Astrocyte (in vitro differentiated cells and primary cell): ENCODE measurements around the gene EPS15. TPM values are rescaled to one million over a fixed set of nuclear protein-coding genes. Genes with fewer than 3 reads are reported as not detected.
A peak's percentile ranks its signal among the peaks of the same experiment; 100 is the strongest.
"Not testable (repeated sequence)": the region's sequence is repeated elsewhere in the genome, so short reads cannot be mapped to it uniquely, and the experiment has no call there.

Experiments
- DNase-seq: peaks from one replicate; pipeline ENCODE4 v3.0.0-alpha.2; 2010; ENCODE audit warnings: low read depth
- FAIRE-seq: peaks from 2 replicates; lab custom pipeline; 2011; peaks lifted over from hg19 to GRCh38; lab: Jason Lieb, UNC
- H2AFZ ChIP-seq: 2 replicates; pipeline ENCODE4 v1.6.0; 2012; ENCODE audit warnings: low read depth, low read length, inconsistent platforms
- H3K27ac ChIP-seq: 2 replicates; pipeline ENCODE4 v1.5.1; 2011; ENCODE audit warnings: low read depth, low read length, inconsistent platforms
- H3K27me3 ChIP-seq: 2 replicates; pipeline ENCODE4 v1.6.0; 2011; ENCODE audit warnings: low read length, inconsistent platforms; ENCODE audit not compliant: insufficient read depth
- H3K36me3 ChIP-seq: 2 replicates; pipeline ENCODE4 v1.5.1; 2011; ENCODE audit warnings: low read length, inconsistent platforms; ENCODE audit not compliant: insufficient read depth
- H3K4me1 ChIP-seq: 2 replicates; pipeline ENCODE4 v1.5.1; 2011; ENCODE audit warnings: low read length, inconsistent platforms; ENCODE audit not compliant: insufficient read depth
- H3K4me2 ChIP-seq: 2 replicates; pipeline ENCODE4 v1.6.0; 2012; ENCODE audit warnings: low read length, inconsistent platforms
- H3K4me3 ChIP-seq: 2 replicates; pipeline ENCODE4 v1.5.1; 2011; ENCODE audit warnings: low read depth, mild to moderate bottlenecking, low read length, inconsistent platforms; ENCODE audit not compliant: insufficient read depth
- H3K79me2 ChIP-seq: 2 replicates; pipeline ENCODE4 v1.6.0; 2012; ENCODE audit warnings: mild to moderate bottlenecking, low read length, inconsistent platforms; ENCODE audit not compliant: insufficient read depth
- H3K9ac ChIP-seq: 2 replicates; pipeline ENCODE4 v1.6.0; 2012; ENCODE audit warnings: mild to moderate bottlenecking, low read length, inconsistent platforms
- H3K9me3 ChIP-seq: 2 replicates; pipeline ENCODE4 v1.5.1; 2012; ENCODE audit warnings: low read depth, mild to moderate bottlenecking, low read length, inconsistent platforms; ENCODE audit not compliant: insufficient read depth
- H4K20me1 ChIP-seq: 2 replicates; pipeline ENCODE4 v1.6.0; 2012; ENCODE audit warnings: low read length, inconsistent platforms; ENCODE audit not compliant: insufficient read depth
- H3K27ac Mint-ChIP-seq: one replicate; pipeline ENCODE4 v1.8.0; 2021; ENCODE audit warnings: mild to moderate bottlenecking, mixed read lengths; ENCODE audit not compliant: unreplicated experiment
- H3K27me3 Mint-ChIP-seq: one replicate; pipeline ENCODE4 v1.8.0; 2021; ENCODE audit warnings: low read depth, mixed read lengths; ENCODE audit not compliant: unreplicated experiment
- H3K36me3 Mint-ChIP-seq: one replicate; pipeline ENCODE4 v1.8.0; 2021; ENCODE audit warnings: low read depth, mixed read lengths; ENCODE audit not compliant: unreplicated experiment
- H3K4me1 Mint-ChIP-seq: one replicate; pipeline ENCODE4 v1.8.0; 2021; ENCODE audit warnings: low read depth, mixed read lengths; ENCODE audit not compliant: unreplicated experiment
- H3K4me3 Mint-ChIP-seq: one replicate; pipeline ENCODE4 v1.8.0; 2021; ENCODE audit warnings: mild to moderate bottlenecking, moderate library complexity, mixed read lengths; ENCODE audit not compliant: unreplicated experiment
- H3K9me3 Mint-ChIP-seq: one replicate; pipeline ENCODE4 v1.8.0; 2021; ENCODE audit warnings: mild to moderate bottlenecking, mixed read lengths; ENCODE audit not compliant: unreplicated experiment
- EZH2 ChIP-seq: IDR thresholded peaks from 2 replicates; pipeline ENCODE4 v1.6.1; 2012; ENCODE audit warnings: mild to moderate bottlenecking, low read length, inconsistent platforms; ENCODE audit not compliant: insufficient read depth
- total RNA-seq: library from RNA; stranded (reverse); gene quantifications from 2 replicates; pipeline ENCODE4 v1.2.1, GENCODE V29; 2021
- TF ChIP-seq, protein P1 (sequence below): IDR thresholded peaks from 2 replicates; pipeline ENCODE4 v1.5.1; 2011; ENCODE audit warnings: low read depth, mild to moderate bottlenecking, inconsistent platforms, low read length, moderate library complexity; ENCODE audit not compliant: insufficient read depth

The EPS15 gene
- total RNA-seq, 1 donor from 2014 or later, result 70.6 TPM

DNA sequence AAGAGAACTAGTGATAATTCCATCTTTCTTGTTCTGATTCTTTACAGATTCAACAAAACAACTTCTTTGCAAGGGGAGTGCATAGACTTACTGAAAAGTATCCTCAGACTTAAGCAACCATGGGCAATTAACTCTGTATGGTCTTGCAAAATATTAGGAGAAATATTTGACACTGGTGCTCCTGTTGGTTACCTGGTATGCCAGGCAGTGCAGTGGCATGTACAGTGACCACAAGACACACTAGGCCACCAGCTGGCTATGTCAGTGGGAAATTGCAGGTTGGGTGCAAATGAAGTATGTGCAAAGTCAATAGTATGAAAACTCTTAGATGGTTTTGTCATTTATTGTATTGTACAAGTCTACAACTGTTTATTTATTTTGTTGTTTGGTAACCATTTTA, 34.5 kb downstream of the EPS15 start:
- H3K27ac ChIP-seq, result no peak overlapping the region
- Mint-ChIP-seq H3K27me3 (no peaks in the 10 kb centered on the region), H3K27ac (no peak overlapping the region), H3K36me3 (peaks cover 7% of the 10 kb centered on the region), H3K4me1 (peaks cover 14% of the 10 kb centered on the region), H3K9me3 (no peaks in the 10 kb centered on the region), H3K4me3 (no peak overlapping the region)
- H4K20me1 ChIP-seq, result peaks cover 17% of the 10 kb centered on the region
- H3K27me3 ChIP-seq, result no peaks in the 10 kb centered on the region
- peaks cover 6% of the 10 kb centered on the region for H3K36me3 ChIP-seq
- no peak overlapping the region for H3K9ac ChIP-seq
- H2AFZ ChIP-seq, result no peak overlapping the region
- H3K79me2 ChIP-seq, result peaks cover 35% of the 10 kb centered on the region
- no peak for TF ChIP-seq EZH2
- TF ChIP-seq, protein P1, sequence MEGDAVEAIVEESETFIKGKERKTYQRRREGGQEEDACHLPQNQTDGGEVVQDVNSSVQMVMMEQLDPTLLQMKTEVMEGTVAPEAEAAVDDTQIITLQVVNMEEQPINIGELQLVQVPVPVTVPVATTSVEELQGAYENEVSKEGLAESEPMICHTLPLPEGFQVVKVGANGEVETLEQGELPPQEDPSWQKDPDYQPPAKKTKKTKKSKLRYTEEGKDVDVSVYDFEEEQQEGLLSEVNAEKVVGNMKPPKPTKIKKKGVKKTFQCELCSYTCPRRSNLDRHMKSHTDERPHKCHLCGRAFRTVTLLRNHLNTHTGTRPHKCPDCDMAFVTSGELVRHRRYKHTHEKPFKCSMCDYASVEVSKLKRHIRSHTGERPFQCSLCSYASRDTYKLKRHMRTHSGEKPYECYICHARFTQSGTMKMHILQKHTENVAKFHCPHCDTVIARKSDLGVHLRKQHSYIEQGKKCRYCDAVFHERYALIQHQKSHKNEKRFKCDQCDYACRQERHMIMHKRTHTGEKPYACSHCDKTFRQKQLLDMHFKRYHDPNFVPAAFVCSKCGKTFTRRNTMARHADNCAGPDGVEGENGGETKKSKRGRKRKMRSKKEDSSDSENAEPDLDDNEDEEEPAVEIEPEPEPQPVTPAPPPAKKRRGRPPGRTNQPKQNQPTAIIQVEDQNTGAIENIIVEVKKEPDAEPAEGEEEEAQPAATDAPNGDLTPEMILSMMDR, result no peak
- FAIRE-seq (no peak), DNase-seq (peak; percentile 53)
- H3K4me3 ChIP-seq, result no peak overlapping the region
- no peaks in the 10 kb centered on the region for H3K9me3 ChIP-seq
- no peaks in the 10 kb centered on the region for H3K4me1 ChIP-seq
- H3K4me2 ChIP-seq, result no peak overlapping the region

DNA sequence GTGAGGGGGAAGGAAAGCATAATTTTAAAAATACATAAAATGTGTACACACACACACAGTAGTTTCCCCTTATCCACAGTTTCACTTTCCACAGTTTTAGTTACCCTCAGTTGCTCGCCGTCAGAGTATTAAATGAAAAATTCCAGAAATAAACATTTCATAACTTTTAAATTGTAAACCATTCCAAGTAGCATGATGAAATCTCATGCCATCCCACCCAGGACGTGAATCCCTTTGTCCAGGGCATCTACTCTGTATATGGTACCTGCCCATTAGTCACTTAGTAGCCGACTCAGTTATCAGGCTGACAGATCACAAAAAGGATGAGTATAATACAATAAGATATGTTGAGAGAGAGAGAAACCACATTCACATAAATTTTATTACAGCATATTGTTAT, 36.2 kb downstream of the EPS15 start:
- H3K4me2 ChIP-seq, result no peak overlapping the region
- H3K36me3 ChIP-seq, result peaks cover 6% of the 10 kb centered on the region

DNA sequence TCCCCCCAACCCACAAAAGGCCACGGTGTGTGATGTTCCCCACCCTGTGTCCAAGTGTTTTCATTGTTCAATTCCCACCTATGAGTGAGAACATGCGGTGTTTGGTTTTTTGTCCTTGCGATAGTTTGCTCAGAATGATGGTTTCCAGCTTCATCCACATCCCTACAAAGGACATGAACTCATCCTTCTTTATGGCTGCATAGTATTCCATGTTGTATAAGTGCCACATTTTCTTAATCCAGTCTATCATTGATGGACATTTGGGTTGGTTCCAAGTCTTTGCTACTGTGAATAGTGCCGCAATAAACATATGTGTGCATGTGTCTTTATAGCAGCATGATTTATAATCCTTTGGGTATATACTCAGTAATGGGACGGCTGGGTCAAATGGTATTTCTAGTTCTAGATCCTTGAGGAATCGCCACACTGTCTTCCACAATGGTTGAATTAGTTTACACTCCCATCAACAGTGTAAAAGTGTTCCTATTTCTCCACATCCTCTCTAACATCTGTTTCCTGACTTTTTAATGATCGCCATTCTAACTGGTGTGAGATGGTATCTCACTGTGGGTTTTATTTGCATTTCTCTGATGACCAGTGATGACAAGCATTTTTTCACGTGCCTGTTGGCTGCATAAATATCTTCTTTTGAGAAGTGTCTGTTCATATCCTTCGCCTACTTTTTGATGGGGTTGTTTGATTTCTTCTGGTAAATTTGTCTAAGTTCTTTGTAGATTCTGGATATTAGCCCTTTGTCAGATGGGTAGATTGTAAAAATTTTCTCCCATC, 44.0 kb downstream of the EPS15 start:
- H3K27ac ChIP-seq, H3K9me3 Mint-ChIP-seq, H3K4me3 Mint-ChIP-seq, FAIRE-seq, H3K79me2 ChIP-seq, DNase-seq, H3K4me3 ChIP-seq, H2AFZ ChIP-seq, H3K4me1 ChIP-seq, H3K9me3 ChIP-seq, H3K4me1 Mint-ChIP-seq, H3K27me3 ChIP-seq, H3K27me3 Mint-ChIP-seq, H4K20me1 ChIP-seq, H3K9ac ChIP-seq, H3K4me2 ChIP-seq, H3K27ac Mint-ChIP-seq: not testable (repeated sequence)
- H3K36me3 ChIP-seq, result peaks cover 16% of the 10 kb centered on the region
- H3K36me3 Mint-ChIP-seq, result peaks cover 14% of the 10 kb centered on the region

More for the DNA sequence above, 36.2 kb downstream of the EPS15 start:
- no peak for TF ChIP-seq EZH2
- TF ChIP-seq, protein P1, result no peak
- H3K4me1 ChIP-seq, result no peaks in the 10 kb centered on the region
- H3K9ac ChIP-seq, result no peak overlapping the region
- H3K27ac ChIP-seq, result no peak overlapping the region
- H3K27ac Mint-ChIP-seq, result no peak overlapping the region
- H3K9me3 ChIP-seq, result no peaks in the 10 kb centered on the region
- no peak for FAIRE-seq
- no peak overlapping the region for H2AFZ ChIP-seq
- H3K4me3 Mint-ChIP-seq, result no peak overlapping the region
- no peaks in the 10 kb centered on the region for H3K9me3 Mint-ChIP-seq
- H3K27me3 ChIP-seq, result no peaks in the 10 kb centered on the region
- peaks cover 29% of the 10 kb centered on the region for H3K79me2 ChIP-seq
- peaks cover 9% of the 10 kb centered on the region for H3K4me1 Mint-ChIP-seq
- DNase-seq, result no peak
- H4K20me1 ChIP-seq, result peaks cover 8% of the 10 kb centered on the region
- no peak overlapping the region for H3K4me3 ChIP-seq
- no peaks in the 10 kb centered on the region for H3K27me3 Mint-ChIP-seq
- peaks cover 13% of the 10 kb centered on the region for H3K36me3 Mint-ChIP-seq
